Measurements from ENCODE around the gene CNTNAP4.

The CNTNAP4 gene

GRCh38 chr16:76309639-76310335 is 32.6 kb downstream of the CNTNAP4 start:
- DNase-seq: no peak

GRCh38 chr16:76311260-76311659 is 34.1 kb downstream of the CNTNAP4 start:
- no peak for DNase-seq

DNA sequence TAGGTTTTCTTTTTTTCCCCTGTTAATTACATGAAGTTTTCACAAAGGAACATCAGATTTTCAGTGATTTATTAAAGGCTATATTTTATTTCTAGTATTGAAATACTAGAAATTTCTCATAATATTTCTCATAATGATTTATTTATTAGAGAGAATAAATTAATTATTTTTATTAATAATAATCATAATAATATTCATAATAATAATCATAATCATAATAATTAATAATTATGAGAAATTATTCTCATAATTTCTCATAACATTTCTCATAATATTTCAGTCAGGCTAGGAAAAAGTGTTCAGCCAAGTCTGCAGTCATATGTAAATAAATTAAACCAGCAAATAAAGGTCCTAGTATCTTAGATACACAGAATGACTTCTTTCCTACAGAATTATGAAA is 41.4 kb downstream of the CNTNAP4 start:
- no peak for DNase-seq

- no peak for DNase-seq
These were observed 51.9 kb downstream of the CNTNAP4 start for GRCh38 chr16:76329106-76329505.

- DNase-seq: no peak
These were observed 58.2 kb downstream of the CNTNAP4 start for GRCh38 chr16:76335180-76335974.

- no peak for DNase-seq
These were observed 58.9 kb downstream of the CNTNAP4 start for GRCh38 chr16:76336112-76336511.

GRCh38 chr16:76338472-76338871 is 61.3 kb downstream of the CNTNAP4 start:
- no peak for DNase-seq

GRCh38 chr16:76343769-76344168 is 66.6 kb downstream of the CNTNAP4 start:
- DNase-seq: no peak

DNA sequence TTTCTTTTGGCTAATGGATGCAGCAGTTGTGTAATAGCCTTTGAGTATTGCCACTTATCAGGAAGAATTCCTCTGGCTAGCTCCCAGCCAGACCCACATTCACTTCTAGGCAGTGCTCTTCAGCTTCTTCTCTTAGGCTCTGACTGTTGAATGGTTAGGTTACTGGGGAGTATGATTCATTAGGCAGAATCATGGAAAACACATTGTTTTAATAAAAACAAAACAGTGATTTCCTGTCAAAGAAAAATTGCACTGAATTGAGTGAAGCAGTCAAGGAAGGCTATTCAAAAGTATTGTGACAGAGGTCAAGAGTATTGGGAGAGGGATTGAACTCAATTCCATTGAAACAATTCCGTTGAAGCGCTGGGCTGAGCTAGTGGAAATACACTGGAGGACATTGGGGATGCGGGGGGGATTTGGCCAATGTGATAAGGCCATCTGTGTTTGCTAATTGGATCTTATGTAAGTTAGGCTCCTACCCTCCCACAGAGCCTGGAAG is 68.0 kb downstream of the CNTNAP4 start:
- DNase-seq: no peak

DNA sequence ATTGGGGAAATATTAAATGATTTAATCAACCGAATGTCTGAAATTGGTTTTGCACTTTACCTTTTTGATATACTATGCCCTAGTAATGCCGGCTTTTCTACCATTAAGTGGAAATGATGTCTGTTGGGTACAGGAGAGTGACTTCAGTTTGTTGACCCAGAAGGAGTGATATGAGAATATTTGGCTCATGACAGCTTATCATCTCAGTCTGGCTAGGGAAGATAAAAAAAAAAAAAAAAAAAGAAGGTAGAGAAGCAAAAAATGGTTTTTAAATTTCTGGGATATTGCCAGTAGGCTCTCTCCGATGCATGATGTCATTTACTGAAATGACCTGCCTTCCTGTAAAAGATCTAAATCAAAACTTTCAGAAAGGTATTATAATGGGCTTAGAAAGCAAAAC is 69.0 kb downstream of the CNTNAP4 start:
- no peak for DNase-seq

DNA sequence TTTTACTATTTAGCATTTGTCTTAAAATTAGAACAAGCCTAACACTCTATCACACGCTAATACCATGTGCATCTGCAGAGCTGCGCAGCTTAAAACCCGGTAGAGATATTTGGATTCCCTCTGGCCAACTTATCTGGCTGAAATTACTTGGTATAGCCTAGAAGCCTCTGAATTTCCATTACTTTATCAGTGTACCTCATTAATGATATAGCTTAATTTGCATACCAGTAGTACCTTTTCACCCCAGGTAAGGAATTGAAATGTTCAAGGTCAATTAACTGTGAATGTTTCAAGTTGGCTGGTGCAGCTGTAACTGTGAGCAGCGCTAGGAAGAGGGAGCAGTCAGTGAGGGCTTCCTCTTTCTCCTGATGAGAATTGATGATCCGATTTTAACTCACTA is 74.2 kb downstream of the CNTNAP4 start:
- no peak for DNase-seq

GRCh38 chr16:76360404-76360803 is 83.2 kb downstream of the CNTNAP4 start:
- no peak for DNase-seq

- no peak for DNase-seq
These were observed 93.1 kb downstream of the CNTNAP4 start for GRCh38 chr16:76370344-76370743.

DNA sequence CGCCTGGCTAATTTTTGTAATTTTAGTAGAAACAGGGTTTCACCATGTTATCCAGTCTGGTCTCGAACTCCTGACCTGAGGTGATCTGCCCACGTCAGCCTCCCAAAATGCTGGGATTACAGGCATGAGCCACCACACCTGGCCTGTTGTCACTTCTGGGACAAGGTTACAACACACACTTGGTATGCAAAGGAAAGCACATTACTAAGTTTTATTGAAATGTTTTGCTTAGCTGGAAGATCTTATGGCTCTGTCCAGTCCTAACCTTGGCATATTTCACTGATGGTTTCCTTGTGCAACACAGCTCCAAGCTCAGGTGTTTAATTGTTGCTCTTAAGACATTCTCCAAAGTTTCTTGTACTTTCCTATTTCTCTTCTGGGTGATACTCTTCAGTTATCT is 94.2 kb downstream of the CNTNAP4 start:
- no peak for DNase-seq

DNA sequence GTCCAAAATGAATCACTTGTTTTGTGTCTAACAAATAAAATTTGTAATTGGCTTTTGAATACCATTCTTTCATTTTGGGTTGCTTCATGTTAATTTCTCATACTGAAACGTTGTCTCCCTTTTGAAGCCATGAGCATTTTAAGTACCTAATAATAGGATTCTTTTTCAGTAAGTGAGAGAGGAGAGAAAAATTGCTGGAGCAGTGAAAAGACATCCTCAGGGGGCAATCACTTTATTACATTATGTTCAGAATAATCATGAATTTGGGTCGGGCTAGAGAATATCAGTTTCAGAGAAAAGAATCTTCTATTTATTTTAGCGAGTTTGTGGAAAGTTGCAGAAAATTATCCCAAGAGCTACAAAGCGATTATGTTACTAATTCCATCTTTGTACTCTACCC is 96.8 kb downstream of the CNTNAP4 start:
- no peak for DNase-seq

GRCh38 chr16:76376988-76377387 is 99.8 kb downstream of the CNTNAP4 start:
- no peak for DNase-seq

- no peak for DNase-seq
These were observed 100.8 kb downstream of the CNTNAP4 start for GRCh38 chr16:76378020-76378419.

DNA sequence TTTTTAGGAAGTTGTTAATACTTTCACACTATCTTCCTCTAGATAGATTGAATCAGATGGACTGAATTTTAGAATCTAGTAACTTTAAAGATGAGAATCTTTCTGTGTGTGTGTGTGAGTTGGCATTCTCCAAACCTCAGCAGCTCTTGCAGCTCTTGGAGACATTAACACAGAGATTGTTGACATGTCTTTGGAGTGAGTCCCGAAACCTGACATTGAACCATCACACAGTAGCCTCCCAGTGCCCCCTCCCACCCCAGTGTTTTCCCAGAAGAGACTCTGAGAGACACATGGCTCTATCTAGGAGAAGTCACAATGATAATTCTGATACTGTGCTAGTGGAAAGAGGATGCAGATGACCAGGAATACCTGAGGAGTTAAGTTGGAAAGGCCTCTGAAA is 103.9 kb downstream of the CNTNAP4 start:
- no peak for DNase-seq

DNA sequence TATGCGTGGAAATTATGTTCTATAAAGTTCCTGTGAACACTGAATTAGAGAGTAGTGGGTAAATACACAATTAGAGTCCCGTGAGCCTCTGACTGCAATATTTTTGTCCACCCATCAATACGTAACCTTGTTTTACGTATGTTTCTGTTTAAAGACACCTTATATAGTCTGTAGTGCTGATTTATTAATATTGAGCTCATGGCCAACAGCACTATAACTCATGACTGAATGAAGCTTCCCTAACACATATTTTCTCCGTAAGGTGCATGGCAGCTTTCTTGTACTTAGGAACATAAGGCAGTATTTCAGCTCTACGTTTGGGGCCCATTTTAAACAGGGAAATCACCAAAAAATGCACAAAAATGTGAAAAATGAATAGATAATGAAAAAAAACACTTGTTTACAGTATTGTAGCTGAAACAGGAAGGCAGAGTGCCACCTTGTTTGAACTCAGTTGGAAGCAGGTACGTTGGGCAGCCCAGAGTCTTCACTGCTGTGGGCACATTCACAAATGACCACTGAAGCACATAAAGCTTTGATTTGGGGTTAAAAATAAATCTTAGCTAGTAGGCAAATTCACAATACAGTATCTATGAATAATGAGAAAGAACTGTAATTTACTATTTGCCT is 108.5 kb downstream of the CNTNAP4 start:
- DNase-seq: no peak

GRCh38 chr16:76386784-76387183 is 109.6 kb downstream of the CNTNAP4 start:
- DNase-seq: no peak

GRCh38 chr16:76387994-76388393 is 110.8 kb downstream of the CNTNAP4 start:
- DNase-seq: no peak

DNA sequence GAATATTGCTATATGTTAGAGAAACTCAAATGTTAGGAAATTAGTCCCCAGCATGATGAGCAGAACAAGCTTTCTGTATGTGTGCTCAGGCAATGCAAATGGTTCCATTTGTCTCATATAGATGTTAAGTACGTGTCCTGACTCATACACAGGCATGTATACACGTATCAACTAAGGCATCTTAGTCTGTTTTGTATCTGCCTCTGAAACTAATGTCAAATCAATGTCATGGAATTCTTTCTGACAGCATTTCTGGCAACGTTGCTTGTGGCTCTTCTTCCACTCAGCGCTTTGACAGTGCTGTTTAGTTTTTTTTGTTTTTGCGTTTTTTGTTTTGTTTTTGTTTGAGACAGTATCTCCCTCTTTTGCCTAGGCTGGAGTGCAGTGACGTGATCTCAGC is 111.9 kb downstream of the CNTNAP4 start:
- no peak for DNase-seq

- no peak for DNase-seq
These were observed 113.3 kb downstream of the CNTNAP4 start for GRCh38 chr16:76390476-76390875.

DNA sequence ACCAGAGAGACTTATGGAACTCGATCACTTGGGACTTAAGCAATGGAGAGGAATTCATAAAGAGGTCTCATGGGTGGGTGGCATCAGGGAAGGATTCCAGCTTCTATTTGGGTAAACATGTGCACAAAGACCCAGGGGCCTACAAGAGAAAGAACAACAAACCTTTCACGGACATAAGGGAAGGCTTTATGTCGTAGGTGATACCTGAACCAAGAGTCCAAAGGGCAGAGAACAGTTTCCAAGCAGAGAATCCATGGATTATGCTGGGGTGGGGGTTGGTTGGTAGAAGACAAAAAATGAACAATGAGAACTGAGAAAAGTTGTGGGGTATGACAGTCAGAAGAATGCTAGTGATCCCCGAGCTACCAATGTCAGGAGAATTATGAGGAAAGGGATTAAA is 119.8 kb downstream of the CNTNAP4 start:
- DNase-seq: no peak
